ENCODE measurements around the gene ASGR1.

GRCh38 chr17:7130621-7131422 is 48.3 kb downstream of the ASGR1 start:
- no peak for TF ChIP-seq FOXM1 (IDR thresholded peaks at IDR 0.05; ENCODE audit: borderline replicate concordance, low read depth)
- TF ChIP-seq RAD21 (IDR thresholded peaks at IDR 0.05; ENCODE audit: low read depth), result no peak
- TF ChIP-seq, protein P1, sequence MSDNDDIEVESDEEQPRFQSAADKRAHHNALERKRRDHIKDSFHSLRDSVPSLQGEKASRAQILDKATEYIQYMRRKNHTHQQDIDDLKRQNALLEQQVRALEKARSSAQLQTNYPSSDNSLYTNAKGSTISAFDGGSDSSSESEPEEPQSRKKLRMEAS (IDR thresholded peaks at IDR 0.05), result no peak

Measured in Ishikawa (cell line).